Tibial nerve (tissue), 4 donors: ENCODE data around the gene HSPB6.

Experiments used
- EP300 ChIP-seq, 2 donors: sonication (generic); formaldehyde crosslinking; IDR thresholded peaks; one replicate each; pipeline ENCODE4 v1.6.1; 2017; ENCODE audit warnings: antibody characterized with exemption in 2 of 2, mild to moderate bottlenecking in 1 of 2
- POLR2A ChIP-seq, 2 donors: fragments of 450-650 bp; IDR thresholded peaks; one replicate each; pipeline ENCODE4 v1.6.1; 2017; ENCODE audit warnings: antibody characterized with exemption in 2 of 2, mild to moderate bottlenecking in 2 of 2, moderate library complexity in 2 of 2
- TF ChIP-seq, protein P1 (sequence below), 5 experiments: fragments of 200-600 bp in 3 of 5; fragments of 450-650 bp in 2 of 5; sonication (generic) in 3 of 5; IDR thresholded peaks; one replicate each; pipeline ENCODE4 v1.5.1; 2016 to 2019; ENCODE audit warnings: antibody characterized with exemption in 5 of 5, mild to moderate bottlenecking in 3 of 5, moderate library complexity in 2 of 5

DNA sequence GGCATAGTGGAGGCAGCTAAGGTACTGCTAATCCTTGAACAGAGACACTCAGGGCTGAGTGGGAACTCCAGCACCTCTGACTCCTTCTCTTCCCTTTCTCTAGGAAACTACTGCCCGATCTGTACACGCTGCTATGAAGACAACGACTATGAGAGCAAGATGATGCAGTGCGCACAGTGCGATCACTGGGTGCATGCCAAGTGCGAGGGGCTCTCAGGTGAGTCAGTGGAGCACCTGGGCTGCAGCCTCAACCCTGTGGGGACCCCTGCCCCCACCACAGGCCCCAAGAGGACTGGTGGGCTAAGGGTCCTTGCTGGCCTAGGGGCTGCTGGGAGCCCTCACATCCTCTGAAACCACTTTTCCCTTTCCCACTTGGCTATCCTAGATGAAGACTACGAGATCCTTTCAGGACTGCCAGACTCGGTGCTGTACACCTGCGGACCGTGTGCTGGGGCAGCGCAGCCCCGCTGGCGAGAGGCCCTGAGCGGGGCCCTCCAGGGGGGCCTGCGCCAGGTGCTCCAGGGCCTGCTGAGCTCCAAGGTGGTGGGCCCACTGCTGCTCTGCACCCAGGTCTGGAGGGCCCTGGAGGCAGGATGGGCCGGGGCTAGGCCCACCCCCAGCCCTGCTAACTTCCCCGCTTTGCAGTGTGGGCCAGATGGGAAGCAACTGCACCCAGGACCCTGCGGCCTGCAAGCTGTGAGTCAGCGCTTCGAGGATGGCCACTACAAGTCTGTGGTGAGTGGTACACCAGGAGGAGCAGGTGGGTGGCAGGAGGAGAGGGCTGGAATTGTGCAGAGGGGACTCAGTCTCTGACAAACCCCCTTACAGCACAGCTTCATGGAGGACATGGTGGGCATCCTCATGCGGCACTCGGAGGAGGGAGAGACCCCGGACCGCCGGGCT lies 29.5 kb downstream of the HSPB6 start:
- TF ChIP-seq, protein P1, sequence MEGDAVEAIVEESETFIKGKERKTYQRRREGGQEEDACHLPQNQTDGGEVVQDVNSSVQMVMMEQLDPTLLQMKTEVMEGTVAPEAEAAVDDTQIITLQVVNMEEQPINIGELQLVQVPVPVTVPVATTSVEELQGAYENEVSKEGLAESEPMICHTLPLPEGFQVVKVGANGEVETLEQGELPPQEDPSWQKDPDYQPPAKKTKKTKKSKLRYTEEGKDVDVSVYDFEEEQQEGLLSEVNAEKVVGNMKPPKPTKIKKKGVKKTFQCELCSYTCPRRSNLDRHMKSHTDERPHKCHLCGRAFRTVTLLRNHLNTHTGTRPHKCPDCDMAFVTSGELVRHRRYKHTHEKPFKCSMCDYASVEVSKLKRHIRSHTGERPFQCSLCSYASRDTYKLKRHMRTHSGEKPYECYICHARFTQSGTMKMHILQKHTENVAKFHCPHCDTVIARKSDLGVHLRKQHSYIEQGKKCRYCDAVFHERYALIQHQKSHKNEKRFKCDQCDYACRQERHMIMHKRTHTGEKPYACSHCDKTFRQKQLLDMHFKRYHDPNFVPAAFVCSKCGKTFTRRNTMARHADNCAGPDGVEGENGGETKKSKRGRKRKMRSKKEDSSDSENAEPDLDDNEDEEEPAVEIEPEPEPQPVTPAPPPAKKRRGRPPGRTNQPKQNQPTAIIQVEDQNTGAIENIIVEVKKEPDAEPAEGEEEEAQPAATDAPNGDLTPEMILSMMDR (IDR thresholded peaks at IDR 0.05), result no peak
- no peak for TF ChIP-seq POLR2A (IDR thresholded peaks at IDR 0.05)
- no peak for TF ChIP-seq EP300 (IDR thresholded peaks at IDR 0.05)
